ENCODE results near the gene KIF2C. TPM values are rescaled to one million over a fixed set of nuclear protein-coding genes. Genes with fewer than 3 reads are reported as not detected.

KIF2C gene
- polyA plus RNA-seq, 1 donor from 2014 or later, result 1.5 TPM

DNA sequence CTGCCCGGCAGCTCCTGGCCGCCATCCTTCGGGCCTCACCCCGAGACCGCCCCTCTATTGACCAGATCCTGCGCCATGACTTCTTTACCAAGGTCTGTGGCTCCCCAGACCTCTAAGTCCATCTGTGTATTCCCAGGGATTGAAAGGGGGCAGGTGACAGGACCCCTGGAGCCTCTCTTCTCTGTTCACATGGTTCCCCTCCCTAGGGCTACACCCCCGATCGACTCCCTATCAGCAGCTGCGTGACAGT lies 63.4 kb downstream of the KIF2C start:
- H3K27me3 ChIP-seq (ENCODE audit: insufficient read depth, low read depth, low read length), result no peaks in the 10 kb centered on the region
- H2AFZ ChIP-seq (ENCODE audit: low read depth, low read length), result no peak overlapping the region
- peak overlapping the region; percentile 89 for H3K4me3 ChIP-seq (ENCODE audit: low read length)
- H3K27ac ChIP-seq (ENCODE audit: low read length), result no peak overlapping the region
- no peaks in the 10 kb centered on the region for H3K9me2 ChIP-seq (ENCODE audit: insufficient read depth, low read length)
- H3K4me2 ChIP-seq (ENCODE audit: low read length), result no peak overlapping the region
- H3K36me3 ChIP-seq (ENCODE audit: insufficient read depth, low read length), result no peaks in the 10 kb centered on the region
- no peaks in the 10 kb centered on the region for H3F3A ChIP-seq (ENCODE audit: insufficient read depth, low read length, poor library complexity, severe bottlenecking)
- TF ChIP-seq EP300 (conservative IDR thresholded peaks at IDR 0.05; ENCODE audit: poor library complexity, severe bottlenecking) (no peak), RAD21 (conservative IDR thresholded peaks at IDR 0.05) (no peak), MXI1 (conservative IDR thresholded peaks at IDR 0.05; ENCODE audit: poor library complexity, severe bottlenecking) (no peak), SMC3 (conservative IDR thresholded peaks at IDR 0.05; ENCODE audit: poor library complexity) (no peak), EZH2 (IDR thresholded peaks at IDR 0.05; ENCODE audit: borderline replicate concordance, insufficient read depth, low read length, poor library complexity, severe bottlenecking) (no peak), TAF1 (IDR thresholded peaks at IDR 0.05; ENCODE audit: low read depth) (no peak)
- TF ChIP-seq, protein P1, sequence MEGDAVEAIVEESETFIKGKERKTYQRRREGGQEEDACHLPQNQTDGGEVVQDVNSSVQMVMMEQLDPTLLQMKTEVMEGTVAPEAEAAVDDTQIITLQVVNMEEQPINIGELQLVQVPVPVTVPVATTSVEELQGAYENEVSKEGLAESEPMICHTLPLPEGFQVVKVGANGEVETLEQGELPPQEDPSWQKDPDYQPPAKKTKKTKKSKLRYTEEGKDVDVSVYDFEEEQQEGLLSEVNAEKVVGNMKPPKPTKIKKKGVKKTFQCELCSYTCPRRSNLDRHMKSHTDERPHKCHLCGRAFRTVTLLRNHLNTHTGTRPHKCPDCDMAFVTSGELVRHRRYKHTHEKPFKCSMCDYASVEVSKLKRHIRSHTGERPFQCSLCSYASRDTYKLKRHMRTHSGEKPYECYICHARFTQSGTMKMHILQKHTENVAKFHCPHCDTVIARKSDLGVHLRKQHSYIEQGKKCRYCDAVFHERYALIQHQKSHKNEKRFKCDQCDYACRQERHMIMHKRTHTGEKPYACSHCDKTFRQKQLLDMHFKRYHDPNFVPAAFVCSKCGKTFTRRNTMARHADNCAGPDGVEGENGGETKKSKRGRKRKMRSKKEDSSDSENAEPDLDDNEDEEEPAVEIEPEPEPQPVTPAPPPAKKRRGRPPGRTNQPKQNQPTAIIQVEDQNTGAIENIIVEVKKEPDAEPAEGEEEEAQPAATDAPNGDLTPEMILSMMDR (IDR thresholded peaks at IDR 0.05; ENCODE audit: poor library complexity, severe bottlenecking), result no peak
- H4K20me1 ChIP-seq (ENCODE audit: insufficient read depth), result no peaks in the 10 kb centered on the region
- H3K9ac ChIP-seq (ENCODE audit: low read length), result peak overlapping the region; percentile 68
- no peaks in the 10 kb centered on the region for H3K79me2 ChIP-seq (replicated peaks; ENCODE audit: insufficient read depth, low read length)
- H3K9me3 ChIP-seq (ENCODE audit: low read length), result no peaks in the 10 kb centered on the region

DNA sequence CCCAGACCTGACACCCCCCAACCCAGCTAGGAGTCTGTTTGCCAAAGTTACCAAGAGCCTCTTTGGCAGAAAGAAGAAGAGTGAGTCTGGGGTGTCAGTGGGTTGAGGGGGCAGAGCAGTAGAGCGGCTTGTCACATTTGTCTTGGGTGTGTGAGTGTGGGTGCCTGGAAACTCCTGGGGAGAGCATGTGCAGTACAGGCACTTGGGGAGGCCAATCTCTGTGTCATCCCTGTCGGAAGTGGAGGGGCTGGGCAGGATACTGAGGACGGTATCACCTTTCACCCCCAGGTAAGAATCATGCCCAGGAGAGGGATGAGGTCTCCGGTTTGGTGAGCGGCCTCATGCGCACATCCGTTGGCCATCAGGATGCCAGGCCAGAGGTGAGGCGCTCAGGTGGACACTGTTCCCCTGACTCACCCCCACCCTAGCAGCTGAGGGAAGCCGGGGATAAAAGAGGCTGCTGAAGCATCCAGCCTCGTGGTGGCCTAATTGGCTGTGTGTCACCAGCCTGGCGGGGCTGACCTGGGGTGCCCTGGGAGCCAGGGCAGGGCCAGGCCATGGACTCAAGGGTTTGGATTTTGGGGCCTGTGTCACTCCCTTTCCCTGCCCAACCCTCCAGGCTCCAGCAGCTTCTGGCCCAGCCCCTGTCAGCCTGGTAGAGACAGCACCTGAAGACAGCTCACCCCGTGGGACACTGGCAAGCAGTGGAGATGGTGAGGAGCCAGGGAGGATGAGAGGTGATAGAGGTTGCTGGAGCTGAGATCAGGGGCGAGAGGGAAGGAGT lies 63.9 kb downstream of the KIF2C start:
- Histone ChIP-seq H3K27me3 (ENCODE audit: insufficient read depth, low read depth, low read length) (no peaks in the 10 kb centered on the region), H2AFZ (ENCODE audit: low read depth, low read length) (no peak overlapping the region), H3K36me3 (ENCODE audit: insufficient read depth, low read length) (no peaks in the 10 kb centered on the region), H3K79me2 (replicated peaks; ENCODE audit: insufficient read depth, low read length) (no peaks in the 10 kb centered on the region), H3F3A (ENCODE audit: insufficient read depth, low read length, poor library complexity, severe bottlenecking) (no peaks in the 10 kb centered on the region), H3K9me2 (ENCODE audit: insufficient read depth, low read length) (no peaks in the 10 kb centered on the region), H3K27ac (ENCODE audit: low read length) (no peak overlapping the region), H3K4me2 (ENCODE audit: low read length) (no peak overlapping the region), H3K9ac (ENCODE audit: low read length) (no peak overlapping the region), H4K20me1 (ENCODE audit: insufficient read depth) (no peaks in the 10 kb centered on the region), H3K4me3 (ENCODE audit: low read length) (no peak overlapping the region), H3K9me3 (ENCODE audit: low read length) (no peaks in the 10 kb centered on the region)
- TF ChIP-seq POLR2AphosphoS5 (IDR thresholded peaks at IDR 0.05) (no peak), MXI1 (conservative IDR thresholded peaks at IDR 0.05; ENCODE audit: poor library complexity, severe bottlenecking) (no peak), TAF1 (IDR thresholded peaks at IDR 0.05; ENCODE audit: low read depth) (no peak), EZH2 (IDR thresholded peaks at IDR 0.05; ENCODE audit: borderline replicate concordance, insufficient read depth, low read length, poor library complexity, severe bottlenecking) (no peak), RAD21 (conservative IDR thresholded peaks at IDR 0.05) (no peak), EP300 (conservative IDR thresholded peaks at IDR 0.05; ENCODE audit: poor library complexity, severe bottlenecking) (no peak), SMC3 (conservative IDR thresholded peaks at IDR 0.05; ENCODE audit: poor library complexity) (no peak)
- TF ChIP-seq, protein P1 (IDR thresholded peaks at IDR 0.05; ENCODE audit: poor library complexity, severe bottlenecking), result no peak
- TF ChIP-seq, protein P2, sequence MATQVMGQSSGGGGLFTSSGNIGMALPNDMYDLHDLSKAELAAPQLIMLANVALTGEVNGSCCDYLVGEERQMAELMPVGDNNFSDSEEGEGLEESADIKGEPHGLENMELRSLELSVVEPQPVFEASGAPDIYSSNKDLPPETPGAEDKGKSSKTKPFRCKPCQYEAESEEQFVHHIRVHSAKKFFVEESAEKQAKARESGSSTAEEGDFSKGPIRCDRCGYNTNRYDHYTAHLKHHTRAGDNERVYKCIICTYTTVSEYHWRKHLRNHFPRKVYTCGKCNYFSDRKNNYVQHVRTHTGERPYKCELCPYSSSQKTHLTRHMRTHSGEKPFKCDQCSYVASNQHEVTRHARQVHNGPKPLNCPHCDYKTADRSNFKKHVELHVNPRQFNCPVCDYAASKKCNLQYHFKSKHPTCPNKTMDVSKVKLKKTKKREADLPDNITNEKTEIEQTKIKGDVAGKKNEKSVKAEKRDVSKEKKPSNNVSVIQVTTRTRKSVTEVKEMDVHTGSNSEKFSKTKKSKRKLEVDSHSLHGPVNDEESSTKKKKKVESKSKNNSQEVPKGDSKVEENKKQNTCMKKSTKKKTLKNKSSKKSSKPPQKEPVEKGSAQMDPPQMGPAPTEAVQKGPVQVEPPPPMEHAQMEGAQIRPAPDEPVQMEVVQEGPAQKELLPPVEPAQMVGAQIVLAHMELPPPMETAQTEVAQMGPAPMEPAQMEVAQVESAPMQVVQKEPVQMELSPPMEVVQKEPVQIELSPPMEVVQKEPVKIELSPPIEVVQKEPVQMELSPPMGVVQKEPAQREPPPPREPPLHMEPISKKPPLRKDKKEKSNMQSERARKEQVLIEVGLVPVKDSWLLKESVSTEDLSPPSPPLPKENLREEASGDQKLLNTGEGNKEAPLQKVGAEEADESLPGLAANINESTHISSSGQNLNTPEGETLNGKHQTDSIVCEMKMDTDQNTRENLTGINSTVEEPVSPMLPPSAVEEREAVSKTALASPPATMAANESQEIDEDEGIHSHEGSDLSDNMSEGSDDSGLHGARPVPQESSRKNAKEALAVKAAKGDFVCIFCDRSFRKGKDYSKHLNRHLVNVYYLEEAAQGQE (IDR thresholded peaks at IDR 0.05; ENCODE audit: borderline replicate concordance), result no peak

All from neural cell (in vitro differentiated cells).